Ishikawa (cell line): Measurements from ENCODE around the gene PBX1.

Source experiments
- CEBPB ChIP-seq: IDR thresholded peaks from 2 replicates; pipeline ENCODE4 v1.6.1; 2012
- EGR1 ChIP-seq: IDR thresholded peaks from 2 replicates; pipeline ENCODE4 v1.6.1; 2012
- EP300 ChIP-seq: IDR thresholded peaks from 2 replicates; pipeline ENCODE4 v1.6.1; 2012; ENCODE audit warnings: borderline replicate concordance
- FOXM1 ChIP-seq: IDR thresholded peaks from 2 replicates; pipeline ENCODE4 v1.6.1; 2012; ENCODE audit warnings: low read depth, borderline replicate concordance
- REST ChIP-seq: IDR thresholded peaks from 2 replicates; pipeline ENCODE4 v1.6.1; 2012; ENCODE audit warnings: low read depth, mild to moderate bottlenecking
- YY1 ChIP-seq: IDR thresholded peaks from 2 replicates; pipeline ENCODE4 v1.6.1; 2012; ENCODE audit warnings: low read depth

DNA sequence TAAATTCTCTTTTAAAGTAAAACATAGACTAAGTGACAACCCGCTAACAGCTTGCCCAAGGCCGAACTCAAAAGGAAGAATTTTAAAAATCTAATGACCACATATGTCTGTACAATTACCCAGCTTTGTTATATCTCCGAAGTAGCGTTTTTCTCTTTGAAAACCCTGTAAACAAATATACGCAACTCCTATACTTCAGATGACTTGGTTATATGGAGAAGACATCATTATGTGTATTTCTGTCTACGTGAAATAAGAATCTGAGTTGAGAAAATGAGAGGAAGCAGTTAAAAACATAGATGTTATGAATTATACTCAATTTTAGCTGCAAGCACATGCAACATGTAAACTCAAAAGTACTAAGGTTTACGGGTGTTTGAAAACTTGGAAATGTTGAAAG, 2.0 kb downstream of the PBX1 start:
- TF ChIP-seq REST (no peak), CEBPB (no peak), EGR1 (no peak), YY1 (no peak), EP300 (no peak), FOXM1 (no peak)
